Measurements from ENCODE around the gene FETUB. TPM values are rescaled to one million over a fixed set of nuclear protein-coding genes. Genes with fewer than 3 reads are reported as not detected.

FETUB gene
- total RNA-seq, 1 experiment from 2014 or later: not detected

DNA sequence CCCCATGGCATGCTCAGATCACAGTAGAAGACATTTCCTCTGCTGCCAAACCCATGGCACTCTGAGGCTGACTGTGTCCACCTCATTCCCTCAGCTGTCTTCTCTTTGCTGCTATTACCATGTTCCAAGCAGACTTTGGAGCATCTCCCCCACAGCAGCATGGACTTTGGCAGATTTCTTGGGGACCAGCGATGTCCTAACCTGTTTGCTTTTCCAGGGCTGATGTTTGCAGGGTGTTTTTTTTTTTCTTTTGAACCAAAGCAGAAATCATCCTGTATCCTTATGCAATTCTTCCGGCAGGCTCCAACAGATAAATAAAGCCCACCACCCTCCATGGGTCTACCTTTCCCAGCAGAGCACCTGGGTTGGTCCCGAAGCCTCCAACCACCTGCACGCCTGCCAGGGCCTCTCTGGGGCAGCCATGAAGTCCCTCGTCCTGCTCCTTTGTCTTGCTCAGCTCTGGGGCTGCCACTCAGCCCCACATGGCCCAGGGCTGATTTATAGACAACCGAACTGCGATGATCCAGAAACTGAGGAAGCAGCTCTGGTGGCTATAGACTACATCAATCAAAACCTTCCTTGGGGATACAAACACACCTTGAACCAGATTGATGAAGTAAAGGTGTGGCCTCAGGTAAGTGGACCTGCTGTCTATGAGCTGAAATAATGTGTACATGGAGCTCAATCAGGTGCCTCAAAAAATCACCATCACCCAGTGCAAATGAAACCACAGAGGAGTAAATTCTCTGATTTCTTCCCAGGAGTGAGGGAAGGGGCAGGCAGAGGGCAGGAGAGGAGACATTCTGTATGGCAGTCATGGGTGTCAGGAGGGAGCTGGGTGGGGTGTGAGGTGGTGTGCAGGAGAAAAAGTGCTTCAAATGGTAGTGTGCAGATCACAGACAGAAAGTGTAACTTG is 27.2 kb upstream of the FETUB start, which contains the start of gene AHSG:
Gene AHSG (plus strand): TSS at position 340 of the 916 bp plus-strand sequence. CDS start 82 bp downstream, at position 422.
- Histone ChIP-seq H3K79me2 (ENCODE audit: low read length) (no peaks in the 10 kb centered on the region), H3F3A (ENCODE audit: low read length, unreplicated experiment) (no peaks in the 10 kb centered on the region), H3K4me1 (ENCODE audit: insufficient read depth, low read length) (peaks cover 16% of the 10 kb centered on the region), H4K20me1 (ENCODE audit: low read length) (no peaks in the 10 kb centered on the region), H3K36me3 (ENCODE audit: low read depth, low read length) (no peaks in the 10 kb centered on the region), H3K9me3 (ENCODE audit: low read length) (no peaks in the 10 kb centered on the region), H3K27ac (ENCODE audit: low read length) (no peak within 1 kb of the TSS), H3K9me2 (replicated peaks; ENCODE audit: low read length) (no peaks in the 10 kb centered on the region), H3K27me3 (ENCODE audit: low read length) (no peaks in the 10 kb centered on the region), H3K4me2 (ENCODE audit: low read length) (no peak within 1 kb of the TSS), H2AFZ (ENCODE audit: low read length) (no peak within 1 kb of the TSS), H3K4me3 (ENCODE audit: low read length) (no peak within 1 kb of the TSS), H3K9ac (ENCODE audit: low read length) (no peak within 1 kb of the TSS)
- CTCF ChIA-PET: interaction anchor here (0.9 kb wide), 1 partner anchor 209 kb away, joined by 3 read pairs; no protein-coding TSS in a partner anchor
- POLR2A ChIA-PET (ENCODE audit: unreplicated experiment): no interaction called here
- TF ChIP-seq, protein P1, sequence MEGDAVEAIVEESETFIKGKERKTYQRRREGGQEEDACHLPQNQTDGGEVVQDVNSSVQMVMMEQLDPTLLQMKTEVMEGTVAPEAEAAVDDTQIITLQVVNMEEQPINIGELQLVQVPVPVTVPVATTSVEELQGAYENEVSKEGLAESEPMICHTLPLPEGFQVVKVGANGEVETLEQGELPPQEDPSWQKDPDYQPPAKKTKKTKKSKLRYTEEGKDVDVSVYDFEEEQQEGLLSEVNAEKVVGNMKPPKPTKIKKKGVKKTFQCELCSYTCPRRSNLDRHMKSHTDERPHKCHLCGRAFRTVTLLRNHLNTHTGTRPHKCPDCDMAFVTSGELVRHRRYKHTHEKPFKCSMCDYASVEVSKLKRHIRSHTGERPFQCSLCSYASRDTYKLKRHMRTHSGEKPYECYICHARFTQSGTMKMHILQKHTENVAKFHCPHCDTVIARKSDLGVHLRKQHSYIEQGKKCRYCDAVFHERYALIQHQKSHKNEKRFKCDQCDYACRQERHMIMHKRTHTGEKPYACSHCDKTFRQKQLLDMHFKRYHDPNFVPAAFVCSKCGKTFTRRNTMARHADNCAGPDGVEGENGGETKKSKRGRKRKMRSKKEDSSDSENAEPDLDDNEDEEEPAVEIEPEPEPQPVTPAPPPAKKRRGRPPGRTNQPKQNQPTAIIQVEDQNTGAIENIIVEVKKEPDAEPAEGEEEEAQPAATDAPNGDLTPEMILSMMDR (conservative IDR thresholded peaks at IDR 0.05; ENCODE audit: low read depth, low read length): no peak
- TF ChIP-seq EZH2 (IDR thresholded peaks at IDR 0.05; ENCODE audit: low read length, unreplicated experiment): no peak
- no peak for TF ChIP-seq EZH2phosphoT487 (IDR thresholded peaks at IDR 0.05; ENCODE audit: borderline replicate concordance, low read length)
- intact Hi-C loops (cut with micrococcal nuclease): no loop called here
- ATAC-seq: no peak
- DNase-seq: no peak
- no TSS peak for BruUV-seq (replicated peaks)

GRCh38 chr3:186613637-186614265 is 26.4 kb upstream of the FETUB start:
- Histone ChIP-seq H3F3A (ENCODE audit: low read length, unreplicated experiment) (no peaks in the 10 kb centered on the region), H3K4me1 (ENCODE audit: insufficient read depth, low read length) (peaks cover 16% of the 10 kb centered on the region), H3K4me2 (ENCODE audit: low read length) (no peak overlapping the region), H3K27me3 (ENCODE audit: low read length) (no peaks in the 10 kb centered on the region), H3K27ac (ENCODE audit: low read length) (no peak overlapping the region), H3K79me2 (ENCODE audit: low read length) (no peaks in the 10 kb centered on the region), H4K20me1 (ENCODE audit: low read length) (no peaks in the 10 kb centered on the region), H3K9me2 (replicated peaks; ENCODE audit: low read length) (no peaks in the 10 kb centered on the region), H3K4me3 (ENCODE audit: low read length) (no peak overlapping the region), H3K36me3 (ENCODE audit: low read depth, low read length) (no peaks in the 10 kb centered on the region), H3K9me3 (ENCODE audit: low read length) (no peaks in the 10 kb centered on the region), H2AFZ (ENCODE audit: low read length) (no peak overlapping the region), H3K9ac (ENCODE audit: low read length) (no peak overlapping the region)
- intact Hi-C loops (cut with micrococcal nuclease): loop anchor here (1.0 to 2.0 kb wide), 2 partner anchors 208 to 631 kb away; no protein-coding TSS in a partner anchor
- POLR2A ChIA-PET (ENCODE audit: unreplicated experiment): no interaction called here
- ATAC-seq (no peak), DNase-seq (no peak)
- BruUV-seq (replicated peaks): no TSS peak
- CTCF ChIA-PET: interaction anchor here (0.9 to 1.1 kb wide), 2 partner anchors 43 to 208 kb away, joined by 3 to 4 read pairs; partner anchors contain the start of gene DNAJB11
- TF ChIP-seq EZH2 (IDR thresholded peaks at IDR 0.05; ENCODE audit: low read length, unreplicated experiment): no peak
- TF ChIP-seq EZH2phosphoT487 (IDR thresholded peaks at IDR 0.05; ENCODE audit: borderline replicate concordance, low read length): no peak
- TF ChIP-seq, protein P1 (conservative IDR thresholded peaks at IDR 0.05; ENCODE audit: low read depth, low read length): no peak

All from PC-3 (cell line).